Erythroblast (primary cell): ENCODE measurements around the gene PHACTR3.

Experiments
- DNase-seq, 2 experiments: peaks; one replicate each; lab custom pipeline; 2025; lab: John Stamatoyannopoulos, UW
- GATA1 ChIP-seq: IDR thresholded peaks from 2 replicates; pipeline ENCODE4 v1.6.1; 2011; ENCODE audit warnings: low read depth, mild to moderate bottlenecking, control low read depth, low read length, moderate library complexity
- POLR2A ChIP-seq: IDR thresholded peaks from 2 replicates; pipeline ENCODE4 v1.6.1; 2011; ENCODE audit warnings: mild to moderate bottlenecking, low read length

The PHACTR3 gene

GRCh38 chr20:59794555-59794954 lies 190.2 kb downstream of the PHACTR3 start:
- TF ChIP-seq GATA1 (no peak), POLR2A (no peak)
- no peak for DNase-seq

GRCh38 chr20:59800309-59800708 lies 196.0 kb downstream of the PHACTR3 start:
- no peak for DNase-seq
- no peak for TF ChIP-seq GATA1
- no peak for TF ChIP-seq POLR2A

DNA sequence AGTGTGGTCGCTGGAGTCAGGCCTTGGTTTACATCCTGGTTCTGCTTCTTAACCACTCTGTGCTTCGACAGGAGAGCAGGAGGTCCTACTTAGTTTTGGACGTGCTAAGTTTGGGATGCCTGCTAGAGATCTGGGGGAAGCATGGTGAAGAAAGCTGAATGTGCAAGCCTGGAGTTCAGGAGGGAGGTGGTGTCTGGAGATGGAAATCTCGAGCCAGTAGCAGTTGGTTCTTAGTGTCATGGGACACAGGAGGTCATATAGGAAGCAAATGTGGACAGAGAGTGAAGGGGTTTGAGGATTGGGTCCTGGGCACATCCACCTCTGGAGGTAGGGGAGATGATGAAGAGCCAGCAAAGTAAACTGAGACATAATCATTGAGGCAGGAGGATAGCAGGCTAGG lies 197.7 kb downstream of the PHACTR3 start:
- no peak for TF ChIP-seq POLR2A
- no peak for TF ChIP-seq GATA1

GRCh38 chr20:59802471-59803221 lies 198.3 kb downstream of the PHACTR3 start:
- no peak for TF ChIP-seq GATA1
- no peak for TF ChIP-seq POLR2A

More for the DNA sequence above, 197.7 kb downstream of the PHACTR3 start:
- DNase-seq = no peak

DNA sequence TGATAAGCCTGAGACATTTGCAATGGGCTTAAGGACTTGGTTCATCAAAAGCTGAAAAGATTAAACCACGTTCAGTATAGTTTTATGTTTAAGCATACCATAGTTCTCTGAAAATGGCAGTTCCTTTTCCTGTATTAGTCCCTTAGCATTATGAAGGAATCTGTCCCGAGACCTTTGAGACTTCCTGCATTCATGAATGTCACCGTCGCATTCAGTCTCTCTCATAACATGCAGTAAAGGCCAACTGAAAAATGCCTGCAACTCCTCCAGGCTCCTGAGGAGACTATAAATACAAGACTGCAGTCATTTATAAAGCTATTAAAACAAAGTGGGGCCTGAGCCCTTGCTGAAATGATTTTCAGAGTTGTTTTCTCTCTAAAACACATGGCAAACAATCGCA lies 200.0 kb downstream of the PHACTR3 start:
- no peak for DNase-seq
- TF ChIP-seq GATA1 (no peak), POLR2A (no peak)

More at GRCh38 chr20:59802471-59803221, 198.3 kb downstream of the PHACTR3 start:
- DNase-seq = no peak

DNA sequence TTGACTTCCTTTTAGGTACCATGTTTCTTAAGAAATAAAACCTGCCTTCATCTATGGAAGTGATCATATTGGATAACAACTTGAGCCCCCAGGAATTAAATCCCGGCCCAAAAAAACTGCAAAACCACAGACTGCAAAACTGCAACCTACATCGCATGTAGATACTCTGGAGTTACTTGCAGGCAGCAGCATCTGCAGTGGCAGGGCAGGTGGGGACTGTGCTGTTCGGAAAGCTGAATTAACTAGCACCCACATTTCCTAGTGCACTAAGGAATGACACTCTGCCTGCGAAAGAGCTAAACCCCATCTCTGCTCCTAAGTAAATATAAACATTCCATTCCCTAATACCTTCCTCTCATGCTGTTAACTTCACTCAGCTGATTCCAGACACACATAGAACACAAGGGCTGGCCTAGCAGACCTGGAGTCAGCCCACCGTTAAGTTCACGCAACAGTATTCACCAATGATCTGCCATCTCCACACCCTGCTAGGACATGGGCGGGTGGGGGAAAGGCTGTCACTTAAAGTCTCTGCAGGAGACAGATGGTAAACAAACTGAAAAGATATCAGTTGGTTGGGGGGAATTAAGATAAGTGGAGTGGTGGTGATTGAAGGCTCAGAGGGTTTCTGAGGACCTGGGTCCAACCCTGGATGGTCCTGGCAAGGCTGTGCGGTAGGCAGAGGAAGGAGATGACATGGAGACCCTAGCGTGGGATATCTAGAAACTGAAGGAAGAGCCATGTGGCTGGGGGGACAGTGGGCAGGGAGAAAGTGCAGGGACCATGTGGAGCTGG lies 200.7 kb downstream of the PHACTR3 start:
- TF ChIP-seq POLR2A (no peak), GATA1 (no peak)
- DNase-seq = no peak

GRCh38 chr20:59805786-59806577 lies 201.6 kb downstream of the PHACTR3 start:
- no peak for DNase-seq
- TF ChIP-seq POLR2A (no peak), GATA1 (no peak)

DNA sequence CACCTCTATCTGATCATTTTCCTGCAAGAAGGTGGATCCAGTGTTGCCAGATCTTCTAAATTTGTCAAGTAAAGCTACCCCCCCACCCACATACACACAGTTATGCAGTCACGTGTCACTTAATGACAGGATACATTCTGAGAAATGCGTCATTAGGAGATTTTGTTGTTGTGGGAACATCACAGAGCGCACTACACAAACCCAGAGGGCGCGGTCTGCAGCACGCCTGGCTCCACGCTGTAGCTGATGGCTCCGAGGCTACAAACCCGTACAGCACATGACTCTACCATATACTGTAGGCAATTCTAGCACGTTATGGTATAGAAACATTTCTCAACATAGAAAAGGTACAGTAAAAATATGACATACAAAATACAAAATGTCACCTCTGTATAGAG lies 202.2 kb downstream of the PHACTR3 start:
- TF ChIP-seq POLR2A = no peak
- no peak for TF ChIP-seq GATA1
- no peak for DNase-seq

DNA sequence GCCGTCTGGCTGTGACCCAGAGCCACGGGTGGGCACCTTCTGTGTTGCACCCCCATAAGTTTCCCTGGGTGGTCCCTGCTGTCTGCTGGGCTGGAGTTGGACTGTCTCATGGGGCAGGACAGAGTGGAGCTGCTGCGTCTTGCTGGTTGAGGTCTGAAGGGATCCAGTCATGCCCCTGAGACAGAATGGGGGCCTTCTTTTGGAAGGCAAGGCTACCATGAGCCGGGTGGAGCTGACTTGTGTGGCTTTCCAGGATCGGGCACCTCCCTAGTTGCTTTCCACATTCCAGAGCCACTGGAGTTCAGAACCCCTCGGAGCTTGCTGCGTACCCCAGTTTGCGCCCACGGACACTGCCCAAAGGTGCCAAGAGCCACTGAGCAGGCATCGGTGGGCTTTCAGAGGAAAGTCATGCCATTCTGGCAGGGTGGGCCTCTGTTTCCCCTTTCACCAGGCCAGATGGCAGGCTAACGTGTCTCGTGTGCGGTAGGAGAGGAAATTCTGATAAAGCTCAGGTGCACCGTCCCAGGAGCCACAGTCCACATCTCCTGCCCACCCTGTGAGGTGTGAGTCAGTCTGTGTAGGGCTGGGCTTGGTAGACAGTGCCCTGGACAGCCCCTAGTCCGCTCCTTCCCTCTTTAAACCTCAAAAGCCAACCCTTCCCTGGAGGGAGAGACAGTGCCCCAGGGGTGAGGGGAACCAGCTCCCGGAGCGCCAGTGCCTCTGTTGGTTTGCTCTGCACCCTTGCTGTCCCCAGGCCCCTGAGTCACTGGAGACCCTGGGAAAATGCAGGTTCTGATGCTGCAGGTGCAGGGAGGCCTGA lies 203.8 kb downstream of the PHACTR3 start:
- no peak for TF ChIP-seq GATA1
- no peak for TF ChIP-seq POLR2A
- DNase-seq = no peak

DNA sequence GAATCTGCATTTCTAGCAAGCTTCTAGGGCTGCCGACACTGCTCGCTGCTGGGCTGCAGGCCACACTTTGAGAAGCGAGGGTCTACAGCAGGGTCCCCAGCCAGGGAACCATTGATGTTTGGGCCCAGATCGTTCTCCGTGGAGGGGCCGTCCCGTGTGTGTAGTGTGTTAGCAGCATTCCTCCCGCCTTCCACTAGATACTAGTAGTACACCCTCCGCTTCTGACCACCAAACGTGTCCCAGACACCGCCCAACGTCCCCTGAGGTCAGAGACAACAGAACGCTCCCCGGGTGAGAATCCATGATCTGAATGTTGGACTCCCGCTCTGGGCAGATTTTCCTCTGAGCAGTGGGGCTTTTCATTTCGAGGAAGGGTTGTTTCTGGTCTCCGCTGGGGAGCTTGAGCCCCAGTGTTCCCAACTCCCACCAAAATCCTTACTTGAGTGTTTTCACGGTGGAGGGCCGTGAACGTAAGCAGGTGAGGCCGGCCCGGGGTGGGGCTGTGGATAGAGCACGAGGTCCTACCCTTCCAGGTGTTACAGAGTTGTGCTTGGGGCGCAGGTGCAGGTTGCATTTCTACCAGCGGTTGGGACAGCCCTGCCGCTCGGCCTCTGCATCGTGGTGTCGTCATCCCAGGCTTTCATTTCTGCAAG lies 204.5 kb downstream of the PHACTR3 start:
- TF ChIP-seq POLR2A = no peak
- TF ChIP-seq GATA1 = no peak
- DNase-seq = no peak

- DNase-seq = no peak
- no peak for TF ChIP-seq GATA1
- TF ChIP-seq POLR2A = no peak
Observed at GRCh38 chr20:59809630-59810448, 205.5 kb downstream of the PHACTR3 start.

DNA sequence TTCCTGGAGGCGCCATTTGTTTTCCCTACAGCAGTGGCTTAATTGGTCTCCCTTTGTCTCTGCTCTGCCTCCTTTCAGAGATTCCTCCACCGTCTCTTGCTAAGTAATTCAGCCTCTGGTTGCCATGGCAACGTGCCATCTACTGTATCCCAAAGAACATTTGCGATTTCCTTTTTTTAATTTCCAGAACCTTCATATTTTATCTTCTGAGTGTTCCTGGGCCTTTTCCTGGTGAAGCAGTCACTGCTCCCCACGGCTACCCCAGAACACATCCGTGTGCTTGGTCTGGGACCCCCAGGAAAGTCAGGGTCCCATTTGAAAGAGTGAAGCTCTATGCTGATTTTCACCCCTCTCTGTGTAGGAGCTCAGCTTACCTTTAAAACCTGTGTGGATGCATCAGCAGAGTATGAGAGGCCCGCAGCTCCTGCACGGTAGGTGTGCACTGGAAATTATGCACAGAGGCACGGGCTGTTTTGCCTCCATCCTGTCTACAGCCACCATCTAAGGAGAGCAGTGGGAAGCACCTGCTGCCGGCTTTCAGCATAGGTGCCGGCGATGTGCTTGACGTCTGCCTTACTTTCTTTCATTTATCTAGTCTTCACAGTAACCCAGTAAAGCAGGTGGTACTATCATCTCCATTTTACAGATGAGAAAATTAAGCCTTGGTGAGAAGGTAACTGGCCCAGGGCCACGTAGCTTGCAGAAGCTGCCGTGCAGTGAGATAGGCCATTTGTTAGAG lies 206.3 kb downstream of the PHACTR3 start:
- TF ChIP-seq POLR2A (no peak), GATA1 (no peak)
- no peak for DNase-seq
